K562 (cell line): ENCODE results near the gene RNF126.

Experiments
- CREM ChIP-seq: IDR thresholded peaks from 2 replicates; pipeline ENCODE4 v1.6.1; 2014; ENCODE audit warnings: antibody characterized with exemption, low read depth
- CTCF ChIP-seq, 3 experiments: IDR thresholded peaks in 2 of 3; conservative IDR thresholded peaks in 1 of 3; 2 replicates each; pipeline ENCODE4 v1.5.1; 2011 to 2012; ENCODE audit warnings: low read length in 3 of 3, mild to moderate bottlenecking in 3 of 3, control low read depth in 2 of 3, improper control_type of control experiment in 1 of 3, inconsistent platforms in 1 of 3, low read depth in 1 of 3, mixed read lengths in 1 of 3, moderate library complexity in 1 of 3; ENCODE audit not compliant: insufficient read depth in 2 of 3
- HMG20B ChIP-seq: fragments of 250-450 bp; sonication (Bioruptor Pico); IDR thresholded peaks from 2 replicates; pipeline ENCODE4 v1.5.0; 2021; ENCODE audit warnings: mild to moderate bottlenecking
- KAT7 ChIP-seq: sonication (generic); formaldehyde crosslinking; IDR thresholded peaks from 2 replicates; pipeline ENCODE4 v1.8.0; 2022; ENCODE audit warnings: missing genetic modification reagents, mild to moderate bottlenecking, borderline replicate concordance
- KDM1A ChIP-seq, 2 experiments: fragments of 450-650 bp; IDR thresholded peaks; 2 replicates each; pipeline ENCODE4 v1.6.1; 2016; ENCODE audit warnings: mild to moderate bottlenecking in 2 of 2
- MAX ChIP-seq: sonication (generic); formaldehyde crosslinking; IDR thresholded peaks from 2 replicates; pipeline ENCODE4 v1.9.0; 2022; ENCODE audit warnings: mild to moderate bottlenecking, missing genetic modification reagents
- PTTG1 ChIP-seq: fragments of 450-650 bp; IDR thresholded peaks from 2 replicates; pipeline ENCODE4 v1.6.1; 2016; ENCODE audit warnings: low read depth, mild to moderate bottlenecking, missing genetic modification characterization, missing compliant biosample characterization
- SRF ChIP-seq, 2 experiments: fragments of 250-450, 450-650 bp in 1 of 2; sonication (Bioruptor Pico) in 1 of 2; sonication (generic) in 1 of 2; formaldehyde crosslinking; IDR thresholded peaks; 2 replicates each; pipeline versions ENCODE4 v1.5.0 to v1.5.1; 2020 to 2022; ENCODE audit warnings: mild to moderate bottlenecking in 1 of 2, missing genetic modification reagents in 1 of 2
- TEAD1 ChIP-seq, 2 experiments: fragments of 450-650 bp in 1 of 2; sonication (generic) in 1 of 2; formaldehyde crosslinking; IDR thresholded peaks; 2 replicates each; pipeline versions ENCODE4 v1.4.0 to v1.8.0; 2020 to 2022; ENCODE audit warnings: mild to moderate bottlenecking in 2 of 2, missing genetic modification reagents in 1 of 2
- ZC3H11A ChIP-seq: IDR thresholded peaks from 2 replicates; pipeline ENCODE4 v1.6.1; 2012; ENCODE audit warnings: low read depth, low read length, improper control_type of control experiment
- ZNF263 ChIP-seq: sonication (generic); formaldehyde crosslinking; IDR thresholded peaks from 2 replicates; pipeline ENCODE4 v1.8.0; 2022; ENCODE audit warnings: mild to moderate bottlenecking, missing genetic modification reagents, borderline replicate concordance

- no peak for TF ChIP-seq CREM
- no peak for TF ChIP-seq SRF (CRISPR knock-in tag; IDR thresholded peaks at IDR 0.05)
- no peak for TF ChIP-seq ZC3H11A
- TF ChIP-seq KAT7 = no peak
- no peak for TF ChIP-seq ZNF263 (CRISPR knock-in tag)
- TF ChIP-seq MAX = no peak
- no peak for TF ChIP-seq HMG20B (CRISPR knock-in tag)
- TF ChIP-seq KDM1A (IDR thresholded peaks at IDR 0.05) = 0 out of 4 replicates have a peak, but pooled peaks of 1 of the 2 experiments have one; percentile 48
- TF ChIP-seq CTCF (IDR thresholded peaks at IDR 0.05 in 2 of 3, conservative IDR thresholded peaks at IDR 0.05 in 1 of 3; ENCODE audit: insufficient read depth in 2 of 3, low read depth in 1 of 3, low read length in 3 of 3) = no peak
- TF ChIP-seq TEAD1 (CRISPR knock-in tag; IDR thresholded peaks at IDR 0.05) = no peak
- no peak for TF ChIP-seq PTTG1 (tag)
Measured at GRCh38 chr19:610071-610800, 52.8 kb downstream of the RNF126 start.
